Measurements from ENCODE around the gene CGREF1.

Gene CGREF1

DNA sequence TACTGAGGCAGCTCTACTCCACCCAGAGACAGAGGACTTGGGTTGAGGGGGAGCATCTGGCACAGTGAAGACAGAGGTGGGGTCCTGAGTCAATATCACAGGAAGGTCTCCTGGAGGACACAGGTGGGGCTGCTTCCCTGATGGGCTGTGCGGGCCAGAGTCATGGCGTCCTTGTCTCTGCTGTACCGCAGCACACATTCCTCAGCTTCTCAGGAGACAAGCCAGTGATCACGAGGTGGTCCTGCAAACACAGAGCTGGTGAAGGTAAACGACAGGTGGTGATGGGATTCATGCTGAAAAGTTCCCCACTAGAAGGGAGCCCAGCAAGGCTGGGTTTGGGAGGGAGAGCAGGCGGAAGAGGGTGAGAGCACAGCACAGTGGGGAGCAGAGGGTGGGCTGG is 39.5 kb upstream of the CGREF1 start:
- TF ChIP-seq, protein P1, sequence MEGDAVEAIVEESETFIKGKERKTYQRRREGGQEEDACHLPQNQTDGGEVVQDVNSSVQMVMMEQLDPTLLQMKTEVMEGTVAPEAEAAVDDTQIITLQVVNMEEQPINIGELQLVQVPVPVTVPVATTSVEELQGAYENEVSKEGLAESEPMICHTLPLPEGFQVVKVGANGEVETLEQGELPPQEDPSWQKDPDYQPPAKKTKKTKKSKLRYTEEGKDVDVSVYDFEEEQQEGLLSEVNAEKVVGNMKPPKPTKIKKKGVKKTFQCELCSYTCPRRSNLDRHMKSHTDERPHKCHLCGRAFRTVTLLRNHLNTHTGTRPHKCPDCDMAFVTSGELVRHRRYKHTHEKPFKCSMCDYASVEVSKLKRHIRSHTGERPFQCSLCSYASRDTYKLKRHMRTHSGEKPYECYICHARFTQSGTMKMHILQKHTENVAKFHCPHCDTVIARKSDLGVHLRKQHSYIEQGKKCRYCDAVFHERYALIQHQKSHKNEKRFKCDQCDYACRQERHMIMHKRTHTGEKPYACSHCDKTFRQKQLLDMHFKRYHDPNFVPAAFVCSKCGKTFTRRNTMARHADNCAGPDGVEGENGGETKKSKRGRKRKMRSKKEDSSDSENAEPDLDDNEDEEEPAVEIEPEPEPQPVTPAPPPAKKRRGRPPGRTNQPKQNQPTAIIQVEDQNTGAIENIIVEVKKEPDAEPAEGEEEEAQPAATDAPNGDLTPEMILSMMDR (IDR thresholded peaks at IDR 0.05; ENCODE audit: low read depth, low read length), result no peak
- DNase-seq (ENCODE audit: low read depth in 2 of 2), result no peak

DNA sequence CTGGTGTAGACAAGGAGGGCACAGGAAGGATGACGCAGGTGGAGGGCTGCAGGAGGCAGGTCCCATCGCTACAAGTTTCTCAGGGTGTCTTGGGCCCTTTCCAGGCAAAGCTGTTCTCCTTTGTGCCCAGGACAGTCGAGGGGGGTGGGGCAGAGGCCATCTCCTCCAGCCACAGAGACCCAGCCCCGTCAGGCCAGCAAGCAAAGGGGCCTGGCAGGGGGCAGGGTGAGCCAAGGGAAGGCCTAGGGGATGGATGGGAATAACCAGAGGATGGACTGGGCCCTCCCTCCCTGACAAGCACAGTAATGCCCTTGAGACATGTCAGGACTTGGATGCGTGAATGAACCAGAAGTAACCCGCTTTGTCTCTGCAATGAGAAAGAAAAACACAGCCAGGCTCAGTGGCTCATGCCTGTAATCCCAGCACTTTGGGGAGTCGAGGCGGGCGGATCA is 36.2 kb upstream of the CGREF1 start:
- no peak for DNase-seq (ENCODE audit: low read depth in 2 of 2)
- TF ChIP-seq, protein P1 (IDR thresholded peaks at IDR 0.05; ENCODE audit: low read depth, low read length), result no peak
- H3K4me3 ChIP-seq (replicated peaks in 1 of 2; ENCODE audit: low read depth in 2 of 2, low read length in 2 of 2), result no peak overlapping the region

More for the DNA sequence above, 39.5 kb upstream of the CGREF1 start:
- H3K4me3 ChIP-seq (replicated peaks in 1 of 2; ENCODE audit: low read depth in 2 of 2, low read length in 2 of 2), result no peak overlapping the region

DNA sequence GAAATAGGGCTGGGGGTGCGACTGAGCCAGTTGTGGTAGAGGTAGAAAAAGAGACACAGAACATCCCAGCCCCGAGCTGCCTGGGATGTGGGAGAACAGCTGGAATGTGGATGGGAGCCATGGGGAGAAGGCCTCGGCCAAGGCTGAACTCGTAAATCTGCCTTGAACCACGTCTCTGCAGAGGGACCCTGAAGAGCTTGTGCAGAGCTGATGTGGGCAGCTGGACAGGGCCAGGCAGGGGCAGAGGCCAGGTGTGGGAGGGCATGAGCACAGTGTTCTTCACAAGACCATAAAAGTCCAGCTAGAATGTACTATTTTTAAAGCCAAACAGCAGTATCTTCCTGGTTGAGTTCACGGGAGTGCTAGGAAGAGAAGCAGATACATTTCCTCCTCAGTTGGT is 35.6 kb upstream of the CGREF1 start:
- DNase-seq (ENCODE audit: low read depth in 2 of 2), result no peak
- TF ChIP-seq, protein P1 (IDR thresholded peaks at IDR 0.05; ENCODE audit: low read depth, low read length), result no peak
- H3K4me3 ChIP-seq (replicated peaks in 1 of 2; ENCODE audit: low read depth in 2 of 2, low read length in 2 of 2), result no peak overlapping the region

DNA sequence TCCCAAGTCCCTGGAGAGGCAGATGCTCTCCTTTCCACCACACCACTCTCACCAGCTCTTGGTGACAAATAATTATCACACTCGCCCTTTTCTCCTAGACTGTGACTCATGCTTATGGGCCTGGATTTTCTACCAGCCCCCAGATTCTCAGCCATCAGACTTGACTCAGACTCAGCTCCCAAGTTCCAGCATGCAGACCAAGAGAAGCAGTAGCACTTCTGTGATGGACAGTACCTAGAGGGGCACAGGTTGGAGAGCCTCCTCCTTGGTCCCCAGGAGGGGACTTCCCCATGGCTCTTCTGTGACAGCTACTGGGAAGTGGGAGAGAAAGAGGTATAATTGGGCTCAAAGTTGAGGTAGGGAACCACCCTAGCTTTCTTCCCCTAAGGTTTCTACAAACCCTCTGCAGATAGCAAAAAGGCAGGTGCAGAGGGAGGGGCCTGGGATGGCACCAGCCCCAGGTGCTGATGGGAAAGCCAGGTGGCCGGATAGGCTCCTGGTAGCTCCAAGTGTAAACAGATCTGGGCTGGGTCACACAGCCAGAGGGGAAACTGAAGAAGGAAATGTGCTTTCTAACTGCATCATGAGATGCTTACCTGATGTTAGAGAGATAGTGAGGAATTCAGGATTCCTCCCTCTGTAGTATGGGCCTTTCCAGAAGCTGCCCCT is 34.0 kb upstream of the CGREF1 start:
- peak in 1 of 2 donors; percentile 37 for DNase-seq (ENCODE audit: low read depth in 2 of 2)
- no peak overlapping the region for H3K4me3 ChIP-seq (replicated peaks in 1 of 2; ENCODE audit: low read depth in 2 of 2, low read length in 2 of 2)
- TF ChIP-seq, protein P1 (IDR thresholded peaks at IDR 0.05; ENCODE audit: low read depth, low read length), result no peak

DNA sequence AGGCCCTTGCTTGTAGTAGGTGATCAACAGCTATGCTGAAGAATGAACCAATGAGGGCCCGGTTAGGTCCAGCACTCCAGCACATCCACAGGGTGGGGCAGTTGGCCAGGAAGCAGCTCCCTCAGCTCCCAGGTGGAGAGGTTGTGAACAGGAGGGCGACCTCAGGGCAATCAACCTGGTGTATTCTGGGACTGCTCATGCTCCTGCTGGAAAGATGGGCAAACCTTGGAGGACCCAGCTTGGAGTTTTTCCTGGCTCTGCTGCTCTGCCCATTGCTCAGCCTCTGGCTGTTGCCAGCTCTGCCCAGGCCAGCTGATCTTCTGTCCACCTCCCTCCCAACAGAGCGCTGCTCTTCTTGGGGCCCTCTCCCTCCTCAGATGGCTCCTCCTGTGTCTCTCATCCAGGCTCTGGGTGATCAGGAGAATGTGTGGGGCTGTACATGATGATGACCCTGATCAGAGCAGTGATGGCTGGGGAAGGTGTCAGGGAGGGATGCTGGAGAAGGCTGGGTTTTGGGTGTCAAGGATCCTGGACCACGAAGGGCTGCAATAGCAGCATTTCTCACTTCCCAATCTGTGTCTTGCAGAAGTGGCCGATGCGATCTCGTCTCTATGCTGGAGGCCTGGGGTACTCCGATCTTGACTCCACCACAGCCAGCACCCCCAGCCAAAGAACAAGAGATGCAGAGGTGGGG is 33.3 kb upstream of the CGREF1 start:
- TF ChIP-seq, protein P1 (IDR thresholded peaks at IDR 0.05; ENCODE audit: low read depth, low read length), result no peak

DNA sequence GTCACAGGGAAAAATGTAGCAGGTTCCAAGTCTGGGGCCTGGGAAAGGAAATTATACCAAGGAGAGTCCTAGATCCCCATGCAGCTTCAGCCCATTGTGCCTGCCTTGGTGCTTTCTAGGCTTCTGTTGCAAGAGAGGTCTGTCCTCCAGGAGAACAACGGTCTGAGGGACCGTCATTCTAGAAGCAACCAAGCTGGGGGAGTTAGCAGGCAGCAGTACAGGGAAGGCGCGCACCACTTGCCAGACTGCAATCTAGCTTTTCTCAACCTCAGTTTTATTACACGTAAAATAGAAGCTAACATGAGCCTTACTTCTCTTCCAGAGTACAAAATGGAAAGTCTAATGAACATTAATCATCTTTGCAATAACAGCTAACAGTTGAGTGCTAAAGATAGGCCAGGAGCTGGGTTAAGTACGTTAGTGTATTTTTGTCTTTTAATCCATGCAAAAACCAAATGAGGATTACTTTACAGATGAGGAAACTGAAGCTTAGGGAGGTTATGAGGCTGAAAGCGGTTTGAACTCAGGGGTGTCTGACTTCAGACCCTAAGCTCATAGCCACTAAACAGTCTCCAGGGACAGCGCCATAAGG is 31.8 kb upstream of the CGREF1 start:
- DNase-seq (ENCODE audit: low read depth in 2 of 2), result no peak
- TF ChIP-seq, protein P1 (IDR thresholded peaks at IDR 0.05; ENCODE audit: low read depth, low read length), result no peak
- no peak overlapping the region for H3K4me3 ChIP-seq (replicated peaks in 1 of 2; ENCODE audit: low read depth in 2 of 2, low read length in 2 of 2)

More for the DNA sequence above, 33.3 kb upstream of the CGREF1 start:
- no peak overlapping the region for H3K4me3 ChIP-seq (replicated peaks in 1 of 2; ENCODE audit: low read depth in 2 of 2, low read length in 2 of 2)
- DNase-seq (ENCODE audit: low read depth in 2 of 2), result no peak
